ENCODE data around the gene RALGPS2.
"Not testable (repeated sequence)": the region's sequence is repeated elsewhere in the genome, so short reads cannot be mapped to it uniquely, and the experiment has no call there.

The RALGPS2 gene

DNA sequence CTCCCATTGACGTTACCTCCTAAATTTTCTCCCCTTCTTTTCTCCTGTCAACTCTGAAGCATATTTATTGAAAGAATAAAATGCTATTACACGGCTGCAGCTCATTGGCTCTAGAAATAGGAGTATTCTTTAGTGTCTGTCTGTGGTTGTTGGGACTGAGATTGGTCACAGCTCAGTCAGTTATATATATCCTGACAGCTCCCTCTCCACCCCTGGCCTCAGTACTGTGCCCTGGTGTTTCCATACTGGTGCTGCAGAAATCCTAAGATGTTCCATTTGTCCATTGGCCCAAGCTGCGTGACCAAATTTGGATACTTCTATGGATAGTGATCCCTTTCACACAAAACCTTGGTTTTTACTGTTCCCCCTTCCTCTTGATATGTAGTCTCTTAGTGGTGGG is 67.3 kb downstream of the RALGPS2 start:
- no peak for DNase-seq

DNA sequence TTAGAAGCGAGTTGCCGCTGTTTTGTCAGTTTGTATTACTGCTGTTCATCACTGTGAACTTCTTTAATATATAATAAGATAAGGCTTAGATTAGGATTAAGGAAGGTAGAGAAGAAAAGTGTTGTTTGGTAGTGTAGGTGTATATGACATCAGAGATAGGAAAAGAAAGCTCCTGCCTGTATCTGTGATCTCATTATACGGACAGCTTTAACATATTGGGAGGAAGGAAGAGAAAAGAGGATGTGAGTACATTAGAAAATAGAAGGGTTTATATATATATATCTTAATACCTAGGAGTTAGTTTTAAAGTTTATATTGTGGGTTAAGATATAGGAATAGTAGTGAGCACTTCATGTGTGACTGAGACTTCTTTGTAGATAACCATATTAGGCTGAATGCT is 71.0 kb downstream of the RALGPS2 start:
- DNase-seq: no peak

DNA sequence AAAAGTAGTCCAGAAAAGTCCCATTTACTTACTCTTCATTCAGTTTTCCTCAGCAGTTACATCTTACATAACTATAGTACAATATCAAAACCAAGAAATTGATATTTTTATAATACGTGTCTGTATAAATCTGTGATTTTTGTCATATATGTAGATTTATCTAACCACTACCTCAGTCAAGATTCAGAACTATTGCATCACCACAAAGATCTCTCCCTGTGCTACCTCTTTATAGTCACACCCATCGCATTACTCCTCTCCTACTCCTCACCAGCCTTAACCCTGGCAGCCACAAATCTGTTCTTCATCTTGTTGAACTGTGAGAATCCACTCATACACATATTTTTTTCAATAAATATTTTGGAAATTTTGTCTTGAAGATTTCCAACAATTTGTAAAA is 72.5 kb downstream of the RALGPS2 start:
- no peak for DNase-seq

DNA sequence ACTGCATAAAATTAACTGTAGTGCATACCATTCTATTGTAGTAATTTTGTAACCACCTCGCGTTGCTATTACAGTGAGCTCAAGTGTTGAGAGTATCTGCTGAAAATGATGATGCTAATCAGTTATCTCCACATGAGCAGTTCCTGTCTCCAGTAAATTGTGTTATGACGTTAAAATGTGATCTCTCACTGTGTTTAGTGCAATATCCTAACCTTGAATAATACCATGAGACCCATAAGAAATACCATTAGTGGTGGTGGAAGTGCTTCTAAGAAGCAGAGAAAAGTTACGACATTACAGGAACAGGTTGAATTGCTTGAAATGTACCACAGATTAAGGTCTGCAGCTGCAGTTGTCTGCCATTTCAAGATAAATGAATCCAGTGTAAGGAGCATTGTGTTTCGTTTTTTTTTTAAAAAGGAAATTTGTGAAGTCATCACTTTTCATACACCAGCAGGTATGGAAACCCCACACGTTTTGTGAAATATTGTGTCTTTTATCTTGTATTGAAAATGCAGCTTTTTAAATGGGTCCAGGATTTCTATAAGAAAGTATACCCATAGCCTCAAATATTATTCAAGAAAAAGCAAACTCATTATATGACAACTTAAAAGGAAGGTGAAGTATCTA is 73.3 kb downstream of the RALGPS2 start:
- no peak for DNase-seq

DNA sequence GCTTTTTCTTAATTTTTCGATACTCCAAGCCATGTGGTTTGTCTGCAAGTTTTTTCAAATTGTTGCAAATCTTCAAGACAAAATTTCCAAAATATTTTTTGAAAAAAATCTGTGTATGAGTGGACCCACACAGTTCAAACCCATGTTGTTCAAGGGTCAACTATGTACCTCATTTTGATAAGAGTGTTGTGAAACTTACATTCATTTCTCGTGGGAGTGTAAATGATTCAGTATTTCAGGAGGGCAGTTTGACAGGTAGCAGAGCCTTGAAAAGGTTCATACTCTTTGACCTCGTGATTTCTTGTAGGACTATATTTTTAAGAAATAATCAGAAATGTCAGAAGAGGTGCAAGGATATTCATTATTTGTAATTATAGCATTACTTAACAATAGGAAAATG is 77.8 kb downstream of the RALGPS2 start:
- DNase-seq: no peak

DNA sequence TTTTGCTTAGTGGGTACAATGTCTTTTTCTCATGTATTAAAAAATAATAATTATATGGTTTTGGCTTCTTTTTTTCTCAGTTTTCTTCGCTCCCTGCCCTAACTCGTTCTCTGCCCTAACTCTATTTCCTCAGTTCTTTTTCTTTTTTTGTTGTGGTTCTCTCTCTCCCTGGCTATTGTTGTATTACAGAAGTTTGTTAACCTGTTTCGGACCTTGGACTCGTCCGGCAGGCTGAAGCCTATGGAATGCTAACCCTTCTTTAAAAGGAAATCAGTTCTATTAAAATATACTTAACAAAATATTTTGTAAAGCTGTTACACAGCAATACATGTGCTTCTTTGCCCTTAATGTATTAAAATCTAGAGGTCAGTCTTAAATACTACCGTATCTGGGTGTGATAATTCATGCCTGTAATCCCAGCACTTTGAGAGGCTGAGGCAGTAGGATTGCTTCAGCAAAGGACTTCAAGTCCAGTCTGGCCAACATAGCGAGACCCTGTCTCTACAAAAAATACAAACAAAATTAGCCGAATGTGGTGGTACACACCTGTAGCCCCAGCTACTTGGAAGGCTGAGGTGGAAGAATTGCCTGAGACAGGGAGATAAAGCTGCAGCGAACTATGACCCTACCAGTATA is 81.7 kb downstream of the RALGPS2 start:
- no peak for DNase-seq

DNA sequence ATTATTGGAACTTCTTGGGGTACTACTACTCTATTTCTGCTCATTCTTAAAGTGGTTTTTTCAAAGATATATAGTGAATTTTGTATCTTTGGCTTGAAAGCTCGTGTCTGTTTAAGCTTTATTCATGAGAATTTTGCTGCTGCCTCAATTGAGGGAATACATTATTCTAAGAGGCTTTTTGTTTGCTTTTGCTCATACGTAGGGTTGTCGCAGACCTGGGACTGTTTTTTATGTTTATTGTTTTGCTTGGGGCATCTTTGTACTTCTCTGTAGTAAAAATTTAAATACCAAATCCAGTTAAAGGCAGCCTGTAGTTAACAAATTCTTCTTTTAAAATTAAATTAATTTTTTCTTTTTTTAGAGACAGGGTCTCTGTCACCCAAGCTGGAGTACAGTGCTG is 83.5 kb downstream of the RALGPS2 start:
- DNase-seq: no peak

DNA sequence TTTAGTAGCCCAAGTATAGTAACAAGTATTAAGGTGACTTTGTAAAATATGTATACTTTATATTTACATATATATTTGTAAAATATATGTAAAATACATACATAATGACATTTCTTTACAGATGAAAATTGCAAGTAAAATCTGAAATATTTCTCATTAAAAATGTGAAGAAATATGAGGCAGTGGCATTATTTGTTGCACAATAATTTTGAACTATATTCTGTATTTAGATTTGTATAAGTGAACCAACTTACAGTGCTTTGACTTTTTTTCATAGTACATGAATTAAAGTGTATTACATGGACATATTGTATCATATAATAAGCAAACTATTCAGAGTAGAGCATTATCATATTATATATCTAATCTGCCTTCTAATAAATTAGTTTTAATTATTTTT is 85.5 kb downstream of the RALGPS2 start:
- DNase-seq: no peak

DNA sequence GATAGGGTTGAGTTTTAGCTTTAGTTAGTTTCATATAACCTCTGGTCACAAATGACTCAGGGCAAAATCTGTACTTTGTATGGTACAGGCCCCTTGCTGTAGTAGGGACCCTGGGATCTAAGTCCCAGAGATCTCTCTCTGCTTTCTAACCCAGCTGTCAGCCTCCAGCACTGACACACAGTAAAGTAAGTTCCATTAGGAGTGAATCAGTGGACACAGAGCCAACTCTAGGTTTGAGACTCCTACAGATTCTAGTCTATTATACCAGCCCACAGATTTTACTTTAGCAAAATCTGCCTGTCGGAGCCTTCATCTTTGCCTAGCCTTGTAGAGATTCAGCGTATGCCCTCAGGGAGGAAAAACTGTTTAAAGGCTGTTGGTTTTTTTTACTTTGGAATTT is 93.4 kb downstream of the RALGPS2 start:
- no peak for DNase-seq

DNA sequence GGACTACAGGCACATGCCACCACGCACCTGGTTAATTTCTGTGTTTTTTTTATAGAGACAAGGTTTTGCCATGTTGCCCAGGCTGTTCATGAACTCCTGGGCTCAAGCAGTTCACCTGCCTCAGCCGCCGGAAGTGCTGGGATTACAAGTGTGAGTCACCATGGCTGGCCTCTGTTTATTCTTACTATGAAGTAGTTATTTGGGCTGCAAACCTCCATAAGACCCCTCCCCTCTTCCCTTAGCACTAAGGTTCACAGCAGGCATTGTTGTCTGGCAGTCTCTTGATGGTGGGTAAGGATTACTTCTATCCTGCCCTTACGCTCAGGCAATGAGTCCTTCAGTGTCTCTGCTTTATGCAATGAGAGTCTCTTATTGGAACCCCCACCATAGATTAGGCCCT is 94.1 kb downstream of the RALGPS2 start:
- no peak for DNase-seq

DNA sequence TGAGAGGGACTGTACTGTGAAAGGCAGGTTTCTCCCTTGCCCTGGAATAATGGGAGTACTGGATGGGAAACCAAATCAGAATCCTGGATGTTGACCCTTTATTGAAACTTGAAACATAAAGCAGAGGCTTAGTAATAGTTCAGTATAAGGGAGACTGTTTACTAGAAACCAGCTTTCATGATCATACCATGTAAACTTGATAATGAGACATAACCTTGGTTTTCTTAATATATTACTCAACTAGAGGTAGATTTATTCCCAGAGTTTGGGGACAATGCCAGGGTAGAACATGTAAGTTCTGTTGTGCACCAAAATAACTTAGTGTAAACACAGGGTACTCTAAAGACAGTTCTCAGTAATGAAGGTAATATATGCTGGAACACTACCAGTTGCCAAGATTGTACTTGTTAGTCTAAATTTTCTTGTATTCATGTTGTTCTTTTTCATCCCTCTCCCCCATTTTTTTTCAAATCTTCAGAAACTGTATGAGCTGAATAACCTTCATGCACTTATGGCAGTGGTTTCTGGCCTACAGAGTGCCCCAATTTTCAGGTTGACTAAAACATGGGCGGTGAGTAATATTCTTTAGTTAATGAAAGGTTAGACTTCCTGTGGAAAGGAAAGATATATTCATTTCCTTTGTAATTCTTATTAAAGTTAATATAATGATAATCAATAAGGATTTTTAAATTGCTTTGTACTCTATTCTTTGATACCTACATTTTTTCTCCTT is 96.3 kb downstream of the RALGPS2 start:
- no peak for DNase-seq

DNA sequence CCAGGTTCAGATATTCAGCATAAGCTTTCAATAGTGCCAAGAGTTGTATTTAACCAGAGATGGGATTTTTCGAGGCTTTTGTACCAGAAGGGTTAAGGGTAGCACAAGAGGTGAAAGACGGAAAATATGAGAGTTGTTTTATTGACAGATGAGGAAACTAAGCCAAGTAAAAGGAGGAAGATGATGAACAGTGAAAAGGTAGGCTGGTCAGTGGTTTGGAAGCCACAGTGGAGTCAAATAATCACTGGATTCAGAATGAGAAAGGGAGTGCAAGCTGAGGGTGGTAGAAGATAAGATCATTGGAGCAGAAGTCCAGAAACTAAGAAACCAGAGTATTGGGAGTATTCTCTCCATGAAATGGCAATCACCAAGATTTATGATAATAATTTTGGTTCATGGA is 100.1 kb downstream of the RALGPS2 start:
- no peak for DNase-seq

DNA sequence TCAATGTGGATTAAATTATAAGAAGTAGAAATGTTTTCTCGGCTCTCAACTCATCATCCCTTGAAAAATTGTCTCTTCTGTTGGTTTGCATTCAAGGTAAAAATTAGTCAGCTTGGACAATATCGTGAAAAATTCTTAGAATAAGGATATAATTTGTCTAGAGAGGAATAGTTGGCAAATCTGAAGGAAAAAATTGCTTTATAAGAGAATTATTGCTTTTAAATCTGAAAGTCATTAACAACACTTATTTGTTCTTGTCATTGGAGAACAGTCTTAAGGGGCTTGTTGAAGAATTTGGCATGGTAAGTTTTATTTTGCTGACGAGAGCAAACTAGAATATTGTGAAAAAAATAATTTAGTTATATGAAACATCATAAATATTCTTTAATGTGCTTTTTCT is 119.4 kb downstream of the RALGPS2 start:
- DNase-seq: no peak

DNA sequence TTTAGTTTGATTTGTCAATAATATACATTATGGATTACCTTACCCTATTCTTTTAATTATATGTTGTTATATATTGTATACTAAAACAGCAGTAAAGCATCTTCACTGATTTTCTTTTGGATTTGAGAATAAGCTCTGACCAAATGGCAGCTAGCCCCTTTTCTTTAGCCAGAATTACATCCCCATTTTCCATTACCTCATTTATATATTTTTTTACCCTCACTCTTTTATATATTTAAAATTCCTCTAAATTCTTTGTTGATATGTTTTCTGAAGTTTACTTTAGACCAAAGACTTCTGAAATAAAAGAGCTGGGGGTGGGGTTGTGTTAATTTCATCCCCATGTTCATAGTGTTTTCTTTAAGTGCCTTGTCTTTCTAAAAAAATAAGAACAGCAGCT is 121.3 kb downstream of the RALGPS2 start:
- no peak for DNase-seq

DNA sequence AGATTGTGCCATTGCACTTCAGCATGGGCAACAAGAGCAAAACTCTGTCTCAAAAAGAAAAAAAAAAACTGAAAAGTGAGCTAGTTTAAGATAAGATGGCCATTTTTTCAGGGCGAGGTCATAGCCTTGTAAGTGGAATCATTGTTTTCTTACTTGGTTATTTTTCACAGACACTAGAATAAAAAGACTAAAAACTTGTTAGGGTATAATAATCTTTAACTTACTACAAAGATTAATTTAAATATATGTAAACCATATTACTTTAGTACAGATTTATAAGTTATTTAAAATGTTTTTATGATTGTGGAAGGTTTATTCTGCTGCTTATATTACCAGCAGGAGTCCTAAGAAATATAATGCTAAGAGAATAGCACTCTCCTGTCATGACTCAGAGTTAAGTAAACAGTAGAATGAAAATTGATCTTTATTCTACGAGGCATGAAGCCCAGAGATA is 122.4 kb downstream of the RALGPS2 start:
- DNase-seq: no peak

DNA sequence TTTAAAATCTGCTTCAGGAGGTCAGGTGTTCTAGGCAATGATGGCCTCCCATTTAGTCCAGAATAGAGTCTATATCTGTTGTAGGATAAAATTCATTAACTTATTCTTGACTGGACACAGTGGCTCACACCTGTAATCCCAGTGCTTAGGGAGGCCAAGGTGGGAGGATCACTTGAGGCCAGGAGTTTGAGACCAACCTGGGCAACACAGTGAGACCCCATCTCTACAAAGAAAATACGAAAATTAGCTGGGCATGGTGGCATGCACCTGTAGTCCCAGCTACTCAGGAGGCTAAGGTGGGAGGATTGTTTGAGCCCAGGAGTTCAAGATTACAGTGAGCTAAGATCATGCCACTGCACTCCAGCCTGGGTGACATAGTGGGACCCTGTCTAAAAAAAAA is 122.9 kb downstream of the RALGPS2 start:
- DNase-seq: not testable (repeated sequence)

DNA sequence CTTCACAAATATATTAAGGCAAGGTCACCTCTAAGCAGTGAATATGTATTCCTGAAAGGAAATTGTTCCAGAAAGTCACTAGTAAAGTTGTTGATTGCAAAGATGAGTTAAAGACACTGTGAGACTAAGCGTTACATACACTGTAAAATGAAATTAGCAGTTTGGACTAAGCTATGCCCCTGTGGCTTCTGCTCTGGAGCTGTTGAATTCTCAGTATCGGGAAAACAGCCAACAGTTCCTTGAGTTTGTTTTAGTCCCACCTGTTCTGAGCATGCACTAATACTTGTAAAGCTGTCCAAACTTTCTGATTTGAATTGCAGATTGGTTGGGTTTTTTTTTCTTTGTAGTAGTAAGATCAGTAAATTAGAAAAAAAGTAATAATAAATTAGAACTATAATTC is 124.9 kb downstream of the RALGPS2 start:
- no peak for DNase-seq

DNA sequence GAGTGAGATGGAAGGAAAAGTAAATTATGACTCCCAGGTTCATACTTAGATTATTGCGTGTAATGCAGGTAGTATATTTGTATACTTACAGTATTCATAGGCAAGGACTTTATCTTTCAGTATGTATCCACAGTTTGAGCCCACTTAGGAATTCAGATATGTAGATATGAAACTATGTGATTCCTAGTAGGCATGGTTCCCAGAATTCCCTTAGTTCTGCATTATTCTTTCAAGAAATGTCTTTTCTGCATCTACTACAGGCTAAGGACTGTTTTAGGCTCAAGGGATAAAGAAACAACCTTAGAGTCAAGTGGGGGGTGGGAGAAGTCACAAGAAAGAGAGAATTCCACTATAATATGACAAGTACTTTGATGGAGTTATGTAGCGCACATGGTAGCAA is 132.1 kb downstream of the RALGPS2 start:
- DNase-seq: no peak

DNA sequence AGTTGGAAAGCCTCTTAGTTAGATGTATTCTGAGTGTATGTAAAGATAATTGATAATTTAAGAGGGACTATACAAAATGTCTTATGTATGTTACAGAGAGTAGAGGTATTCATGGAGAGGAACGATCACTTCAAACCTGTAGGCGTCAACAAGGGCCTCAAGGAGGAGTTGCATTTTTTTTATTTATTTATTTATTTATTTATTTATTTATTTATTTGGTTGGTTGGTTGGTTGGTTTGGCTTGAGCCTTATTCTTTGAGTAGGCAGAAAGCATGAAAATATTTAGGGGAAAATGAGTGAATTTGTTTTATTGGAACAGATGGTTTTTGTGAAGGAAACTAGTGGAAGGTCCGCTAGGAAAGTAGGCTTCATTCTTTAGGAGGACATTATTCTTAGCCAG is 137.4 kb downstream of the RALGPS2 start:
- no peak for DNase-seq

DNA sequence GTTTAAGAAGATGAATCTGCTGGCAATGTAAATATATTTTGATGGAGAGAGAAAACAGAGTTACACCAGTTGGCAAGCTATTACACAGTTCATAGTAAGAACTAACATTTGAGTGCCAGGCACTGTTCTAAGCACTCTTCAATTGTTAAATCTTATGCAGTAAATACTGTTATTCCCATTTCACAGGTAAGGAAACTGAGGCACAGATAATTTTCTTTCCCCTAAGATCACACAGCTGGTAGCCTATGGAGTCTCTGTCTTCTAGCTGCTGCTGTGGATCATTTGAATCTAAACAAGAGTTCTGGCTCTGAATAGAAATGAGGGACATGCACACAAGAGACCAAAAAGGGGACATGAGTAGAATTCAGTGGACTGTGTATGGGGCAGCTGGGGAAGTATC is 137.8 kb downstream of the RALGPS2 start:
- DNase-seq: no peak

DNA sequence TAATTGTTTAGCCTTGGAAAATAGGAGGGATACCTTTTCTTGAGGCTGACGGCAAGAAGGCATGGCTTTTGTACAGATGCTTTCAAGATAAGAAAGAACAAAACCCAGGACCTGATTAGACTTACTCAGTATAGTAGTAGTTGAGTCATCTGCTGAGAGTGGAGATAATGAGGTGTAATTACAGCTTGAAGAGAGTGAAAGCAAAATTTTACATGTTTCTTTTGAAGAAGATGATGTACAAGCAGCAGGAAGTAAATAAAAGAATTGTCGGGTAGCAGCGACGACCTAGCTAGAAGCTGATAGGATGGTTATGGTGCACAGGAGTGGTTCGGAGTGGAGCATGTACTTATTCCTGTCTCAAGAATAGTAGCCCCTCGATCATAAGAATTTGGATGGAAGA is 139.3 kb downstream of the RALGPS2 start:
- DNase-seq: no peak

DNA sequence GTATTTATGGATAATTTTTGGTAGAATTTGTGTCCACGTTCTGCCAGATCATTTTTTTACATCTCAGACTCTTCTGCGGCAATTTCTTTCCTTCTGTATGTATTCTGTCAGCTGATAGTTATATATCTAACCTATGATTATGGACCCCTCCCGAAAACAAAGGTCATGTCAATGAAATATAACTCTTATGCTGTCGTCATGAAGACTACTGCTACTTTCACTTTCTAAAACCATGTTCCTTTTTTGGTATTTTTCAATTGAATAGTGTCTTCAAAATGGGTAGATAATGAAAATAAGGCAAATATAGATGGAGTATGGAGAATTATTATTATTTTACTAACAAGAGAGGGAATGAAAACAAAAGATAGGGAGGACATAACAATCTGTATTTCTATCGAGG is 142.6 kb downstream of the RALGPS2 start:
- no peak for DNase-seq

DNA sequence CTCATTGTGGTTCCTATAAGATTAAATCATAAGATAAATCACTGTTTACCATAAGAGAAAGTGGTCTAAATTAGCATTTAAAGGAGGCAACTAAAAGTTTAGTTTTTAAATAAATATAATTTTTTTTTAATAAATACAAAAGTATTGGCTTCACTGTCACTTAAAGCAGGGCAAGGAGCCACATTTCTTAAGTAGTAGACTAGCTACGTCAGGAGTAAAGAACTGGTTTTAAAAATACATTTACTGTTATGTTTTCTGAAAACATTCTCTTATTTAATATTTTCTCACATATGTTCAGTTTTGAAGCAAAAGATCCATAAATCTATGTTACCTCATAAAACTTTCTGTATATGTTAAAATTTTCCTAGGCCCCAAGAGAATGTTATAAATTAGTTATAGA is 143.7 kb downstream of the RALGPS2 start:
- DNase-seq: no peak

DNA sequence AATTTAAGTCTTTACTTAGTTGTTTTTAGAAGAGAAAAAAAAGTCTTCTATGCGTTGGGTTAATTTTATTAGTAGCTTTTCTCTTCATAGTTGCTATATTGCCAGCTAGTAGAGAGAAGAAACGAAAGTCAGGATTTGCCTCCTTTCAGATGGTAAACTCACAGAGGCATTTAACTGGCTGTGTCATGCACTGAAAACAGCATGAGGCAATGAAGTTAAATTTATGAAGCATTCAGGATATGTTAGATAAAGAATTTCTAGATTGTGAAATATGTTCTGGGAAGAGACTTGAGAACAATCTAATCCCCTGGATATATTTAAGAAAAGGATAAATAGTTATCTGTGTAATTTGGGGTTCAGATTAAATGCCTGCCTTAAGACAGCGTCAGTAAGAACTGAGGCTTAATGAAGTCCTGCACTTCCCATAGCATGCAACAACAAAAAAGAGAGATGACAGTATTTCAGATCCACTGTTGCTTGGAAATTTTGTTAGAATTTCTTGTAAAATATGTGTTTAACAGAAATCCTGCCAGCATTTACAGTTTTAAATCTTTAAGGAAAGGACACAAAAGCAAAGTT is 144.2 kb downstream of the RALGPS2 start:
- no peak for DNase-seq

All from activated naive CD4-positive, alpha-beta T cell treated with anti-CD3 and anti-CD28 coated beads, Interleukin-2, amount 50 U/mL, for 16 hours (primary cell).